ENCODE data around the gene CDH16.

Gene CDH16

DNA sequence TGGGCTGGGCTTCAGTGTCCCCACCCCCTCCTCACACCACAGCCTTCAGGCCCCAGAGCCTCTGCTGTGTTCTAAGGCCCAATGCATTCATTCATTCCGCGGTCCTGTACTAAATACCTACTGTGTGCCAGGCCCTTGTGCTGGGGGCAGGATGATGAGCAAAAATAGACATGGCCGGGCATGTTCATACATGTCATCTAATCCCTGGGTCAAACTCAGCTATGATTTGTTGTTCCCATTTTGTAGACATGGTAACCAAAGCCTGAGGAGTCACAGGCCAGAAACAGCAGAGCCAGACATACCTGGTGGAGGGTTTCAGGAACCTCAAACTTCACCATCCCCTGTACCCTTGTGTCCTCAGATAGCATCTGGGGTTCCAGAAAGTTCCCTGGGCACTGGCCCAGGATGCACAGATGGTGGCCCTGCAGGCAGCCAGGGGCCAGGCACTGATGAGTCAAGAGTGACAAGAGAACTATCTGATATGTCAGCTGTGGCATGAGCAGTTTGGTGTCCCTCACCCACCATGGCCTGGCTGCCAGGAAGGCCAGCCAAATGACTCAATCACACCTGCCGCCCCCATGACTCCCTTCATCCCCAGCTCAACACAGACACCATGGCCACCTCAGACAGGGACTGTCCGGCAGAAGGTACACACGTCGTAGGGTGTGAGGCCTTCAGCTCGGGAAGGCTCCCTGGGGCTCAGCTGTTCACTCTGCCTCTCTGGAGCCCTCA is 9.4 kb upstream of the CDH16 start:
- DNase-seq (ENCODE audit: low spot score) = no peak

GRCh38 chr16:66926961-66927436 is 8.3 kb upstream of the CDH16 start:
- DNase-seq (ENCODE audit: low spot score) = no peak

GRCh38 chr16:66926171-66926947 is 7.7 kb upstream of the CDH16 start:
- DNase-seq (ENCODE audit: low spot score) = no peak

GRCh38 chr16:66925322-66925840 is 6.7 kb upstream of the CDH16 start, which contains the start of gene RRAD:
Gene RRAD (minus strand): TSS chr16:66925535. CDS start chr16:66925179, 356 bp downstream.
- DNase-seq (ENCODE audit: low spot score) = no peak

DNA sequence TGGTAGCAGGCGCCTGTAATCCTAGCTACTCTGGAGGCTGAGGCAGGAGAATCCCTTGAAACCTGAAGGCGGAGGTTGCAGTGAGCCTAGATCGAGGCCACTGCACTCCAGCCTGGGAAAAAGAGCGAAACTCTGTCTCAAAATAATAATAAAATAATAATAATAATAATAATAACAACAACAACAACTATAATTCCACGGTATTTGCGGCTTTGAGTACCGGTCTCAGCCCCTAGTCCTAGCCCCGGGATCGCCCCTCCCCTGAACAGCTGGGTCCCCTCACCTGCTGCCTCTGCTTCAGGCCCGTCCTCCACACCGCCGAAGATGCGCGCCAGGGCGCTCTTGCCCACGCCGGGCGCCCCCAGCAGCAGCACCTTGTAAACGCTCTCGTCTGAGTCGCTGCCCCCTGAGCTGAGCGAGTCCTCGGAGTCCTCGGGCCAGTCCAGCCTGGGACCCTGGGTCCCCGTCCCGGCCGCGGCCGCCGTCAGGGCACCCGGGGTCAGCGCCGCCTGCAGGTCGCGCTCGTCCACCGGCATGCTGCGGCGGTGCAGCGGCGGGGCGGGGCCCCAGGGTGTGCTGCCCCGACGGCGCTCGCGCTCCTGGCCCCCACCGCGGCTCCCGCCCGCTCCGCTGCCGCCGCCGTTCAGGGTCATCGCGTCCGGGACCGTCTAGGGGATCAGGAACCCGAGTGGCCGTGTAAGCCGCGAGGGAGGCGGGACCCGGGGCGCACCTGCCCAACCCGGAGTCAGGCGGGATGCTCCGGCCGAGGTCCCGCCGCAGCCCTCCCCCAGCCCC is 6.0 kb upstream of the CDH16 start:
- no peak for DNase-seq (ENCODE audit: low spot score)

GRCh38 chr16:66923866-66924265 is 5.2 kb upstream of the CDH16 start:
- no peak for DNase-seq (ENCODE audit: low spot score)

GRCh38 chr16:66923247-66923731 is 4.6 kb upstream of the CDH16 start:
- DNase-seq (ENCODE audit: low spot score) = no peak

DNA sequence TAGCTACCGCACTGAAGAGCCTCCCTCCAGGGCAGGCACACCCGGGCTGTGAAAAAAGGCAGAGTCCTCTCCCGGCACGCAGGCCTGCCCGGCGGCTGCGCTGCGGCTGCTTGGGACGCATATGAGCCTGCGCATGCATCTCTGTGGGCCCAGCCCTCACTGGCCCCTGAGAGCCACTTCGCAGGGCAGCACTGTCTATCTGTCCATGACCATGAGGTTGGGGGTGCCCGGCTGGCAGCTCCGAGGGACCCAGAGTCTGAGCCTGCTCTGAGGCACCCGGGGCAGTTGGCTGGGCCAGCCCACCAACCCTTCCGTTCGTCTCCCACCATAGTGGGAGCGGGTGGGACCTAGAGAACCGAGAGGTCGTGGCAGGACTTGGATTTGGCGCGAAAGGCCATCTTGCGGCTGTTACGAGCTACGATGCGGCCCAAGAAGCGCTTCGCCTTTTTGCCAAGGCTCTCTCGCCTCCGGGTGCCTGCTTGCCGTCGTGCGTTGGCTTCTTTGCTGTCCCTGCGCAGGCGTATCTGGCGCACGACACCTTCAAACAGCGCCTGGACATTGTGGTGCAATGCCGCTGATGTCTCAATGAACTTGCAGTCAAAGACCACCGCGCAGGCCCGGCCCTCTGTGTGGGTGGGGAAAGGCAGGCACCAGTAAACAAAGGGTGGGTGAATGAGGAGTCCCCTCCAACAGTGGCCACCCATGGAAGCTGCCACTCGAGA is 3.2 kb upstream of the CDH16 start:
- no peak for DNase-seq (ENCODE audit: low spot score)

DNA sequence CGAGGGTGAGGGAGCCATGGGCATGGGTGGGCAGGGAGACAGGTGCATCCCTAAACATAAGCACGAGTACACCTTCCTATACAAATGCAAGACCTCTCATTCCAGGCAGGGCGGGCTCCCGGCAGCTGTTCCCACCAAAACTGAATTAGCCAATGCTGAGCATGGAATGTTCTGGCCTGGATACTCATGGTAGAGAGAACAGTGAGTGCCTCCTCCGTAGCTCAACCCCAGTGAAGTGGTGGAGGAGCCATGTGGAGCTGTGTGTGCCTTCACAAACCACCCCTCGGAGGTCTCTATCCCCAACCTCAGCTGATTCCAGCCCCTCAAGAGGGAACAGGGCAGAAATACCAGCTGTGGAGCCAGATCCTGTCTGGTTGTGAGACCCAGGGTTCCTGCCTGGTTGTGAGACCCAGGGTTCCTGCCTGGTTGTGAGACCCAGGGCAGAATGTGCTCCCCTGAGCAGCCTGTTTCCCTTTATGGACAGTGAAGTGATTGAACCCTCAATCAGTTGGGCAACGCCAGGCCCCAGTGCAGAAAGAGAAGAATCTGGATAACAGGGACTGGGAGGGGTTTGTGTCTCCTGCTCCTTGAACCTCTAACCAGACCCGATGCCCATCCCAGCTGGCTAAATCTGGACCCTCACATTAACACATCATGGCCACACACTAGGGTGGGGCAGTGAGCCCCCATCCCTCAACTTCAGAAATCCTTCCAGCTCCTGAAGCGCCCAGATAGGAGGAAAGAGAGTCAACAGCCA is 2.4 kb upstream of the CDH16 start:
- DNase-seq (ENCODE audit: low spot score) = no peak

DNA sequence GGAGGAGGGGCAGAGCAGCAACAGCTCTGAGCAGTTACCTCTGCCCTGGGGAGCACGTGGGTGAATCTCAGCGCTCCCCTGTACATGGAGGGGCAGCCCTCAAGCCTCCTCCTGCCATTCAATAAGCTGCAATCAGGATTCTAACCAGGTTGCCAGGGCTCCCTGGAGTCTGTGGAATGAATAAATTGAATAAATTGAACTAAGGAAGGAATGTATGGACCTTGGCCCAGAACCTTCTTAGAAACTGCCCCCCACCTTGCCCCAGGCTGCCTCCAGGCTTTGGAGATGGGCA is 1.6 kb upstream of the CDH16 start:
- no peak for DNase-seq (ENCODE audit: low spot score)

GRCh38 chr16:66919569-66920298 is 1.0 kb upstream of the CDH16 start:
- no peak for DNase-seq (ENCODE audit: low spot score)

DNA sequence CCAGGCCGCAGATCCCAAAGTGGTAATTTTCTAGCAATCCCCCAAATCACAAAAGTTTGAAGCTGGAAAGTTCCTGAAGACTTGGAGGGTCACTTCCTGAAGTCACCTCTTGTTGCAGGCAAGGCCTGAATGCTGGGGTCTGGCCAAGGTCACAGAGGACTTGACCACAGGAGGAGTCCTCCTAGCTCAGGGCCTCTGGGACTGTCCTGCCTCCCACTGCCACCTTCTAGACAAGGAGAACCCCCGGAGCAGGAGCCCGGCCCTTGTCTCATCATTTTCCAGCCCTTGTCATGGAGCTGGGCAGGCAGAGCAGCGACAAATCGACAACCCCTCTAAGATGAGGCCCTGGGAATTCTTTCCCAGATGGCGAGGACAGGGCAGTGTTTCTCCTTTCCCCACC is 330 bp downstream of the CDH16 start:
- no peak for DNase-seq (ENCODE audit: low spot score)

DNA sequence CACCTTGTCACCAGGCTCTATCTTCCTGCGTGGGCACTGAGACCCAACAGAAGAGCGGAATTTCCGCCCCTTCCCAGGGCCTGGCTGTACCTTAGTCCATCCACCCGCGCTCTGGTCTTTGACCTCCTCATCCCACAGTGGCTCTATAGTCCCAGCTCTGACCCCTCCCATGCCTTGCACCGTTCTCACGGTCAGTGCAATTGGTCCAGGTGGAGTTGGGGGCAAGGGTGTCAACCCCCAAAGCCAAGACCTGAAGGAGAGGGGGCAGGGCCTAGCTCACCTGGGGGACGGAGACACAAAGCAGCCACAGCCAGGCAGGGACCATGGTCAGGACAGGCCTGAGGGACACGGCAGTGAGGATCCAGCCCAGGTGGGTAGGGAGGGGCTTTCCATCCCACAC is 944 bp downstream of the CDH16 start:
- DNase-seq (ENCODE audit: low spot score) = no peak

- no peak for DNase-seq (ENCODE audit: low spot score)
Measured at GRCh38 chr16:66916518-66916917, 2.2 kb downstream of the CDH16 start.

DNA sequence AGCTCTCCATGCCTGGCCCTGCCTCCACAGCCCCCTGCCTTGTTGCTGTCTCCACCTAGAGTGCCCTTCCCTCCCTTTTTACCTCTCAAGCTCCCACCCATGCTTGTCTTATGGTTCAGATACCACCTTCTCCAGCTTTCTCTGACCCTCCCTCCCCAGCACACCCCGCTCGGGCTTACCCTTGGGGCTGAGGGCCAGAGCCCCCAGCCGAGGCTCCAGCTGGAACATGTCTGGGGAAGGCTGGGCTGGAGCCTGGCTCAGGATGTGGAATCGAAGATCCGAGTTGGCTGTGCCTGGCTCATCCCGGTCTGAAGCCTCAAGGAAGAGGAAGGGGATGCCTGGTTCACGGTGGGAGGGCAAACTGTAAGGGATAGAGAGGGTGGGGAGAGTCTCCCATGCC is 3.6 kb downstream of the CDH16 start:
- no peak for DNase-seq (ENCODE audit: low spot score)

DNA sequence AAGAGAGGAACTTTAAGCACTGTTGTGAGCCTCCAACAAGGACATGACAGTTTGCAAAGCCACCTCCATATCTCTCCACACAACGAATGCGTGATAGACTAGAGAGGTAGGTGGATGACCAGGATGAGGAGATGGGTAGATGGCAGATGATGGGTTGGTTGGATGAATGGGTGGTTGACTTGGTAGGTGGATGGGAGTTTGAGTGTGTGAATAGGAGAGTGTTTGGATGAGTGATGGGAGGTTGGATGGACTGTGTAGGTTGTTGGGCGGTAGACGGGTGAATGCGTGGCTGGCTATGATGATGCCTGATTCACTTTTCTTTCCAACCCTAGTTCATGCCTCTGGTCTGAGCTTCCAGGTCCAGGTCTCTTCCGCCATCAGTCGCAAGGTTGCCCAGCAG is 4.1 kb downstream of the CDH16 start:
- no peak for DNase-seq (ENCODE audit: low spot score)

- no peak for DNase-seq (ENCODE audit: low spot score)
Measured at GRCh38 chr16:66913711-66914110, 5.0 kb downstream of the CDH16 start.

DNA sequence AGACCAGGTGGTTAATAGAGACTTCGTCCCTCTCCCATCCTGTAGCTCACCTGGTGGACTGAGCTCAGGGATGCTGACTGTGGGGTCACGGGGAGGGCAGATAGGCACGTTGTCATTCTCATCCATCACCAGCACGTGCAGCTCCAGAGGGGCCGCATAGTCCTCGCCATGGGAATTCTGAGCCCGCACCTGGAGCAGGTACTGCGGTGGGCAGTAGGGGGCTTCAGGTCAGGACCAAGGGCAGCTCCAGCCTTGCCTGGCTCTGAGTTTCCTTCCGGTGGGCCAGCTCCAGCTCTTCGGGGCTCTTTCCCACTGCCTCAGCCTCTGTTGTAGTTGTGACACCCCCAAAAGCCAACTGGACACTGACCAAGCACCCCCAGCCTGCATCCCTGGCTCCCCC is 5.6 kb downstream of the CDH16 start:
- DNase-seq (ENCODE audit: low spot score) = no peak

- DNase-seq (ENCODE audit: low spot score) = no peak
Measured at GRCh38 chr16:66911801-66912200, 6.9 kb downstream of the CDH16 start.

DNA sequence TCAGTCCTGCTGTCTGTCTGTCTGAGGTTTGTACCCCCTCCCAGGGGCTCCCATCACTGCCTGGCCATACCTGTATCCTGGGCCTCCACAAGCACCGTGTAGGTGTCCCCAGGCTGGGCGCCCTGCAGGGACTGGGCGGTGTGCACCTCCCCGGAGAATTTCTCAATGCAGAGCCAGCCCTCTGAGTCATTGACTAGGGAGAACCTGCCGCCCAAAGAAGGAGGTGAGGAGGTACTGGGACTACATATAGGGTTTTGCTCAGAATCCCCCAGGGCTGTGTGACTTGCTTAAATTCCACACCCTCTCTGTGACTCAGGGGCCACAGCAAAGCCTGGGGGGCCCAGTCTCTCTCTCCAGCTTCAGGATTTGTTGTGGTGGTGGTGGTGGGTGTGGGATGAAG is 7.6 kb downstream of the CDH16 start:
- DNase-seq (ENCODE audit: low spot score) = no peak
